HEK293 (cell line): ENCODE data around the gene EIF4E1B.

Experiments used
- BCL6B ChIP-seq: fragments of 450-650 bp; formaldehyde crosslinking; IDR thresholded peaks from 2 replicates; pipeline ENCODE4 v1.5.1; 2017; ENCODE audit warnings: missing biosample characterization, missing genetic modification characterization
- CTCF ChIP-seq: fragments of 450-650 bp; formaldehyde crosslinking; IDR thresholded peaks from 2 replicates; pipeline ENCODE4 v1.5.1; 2016; ENCODE audit warnings: missing biosample characterization, missing genetic modification characterization
- GFI1B ChIP-seq: fragments of 450-650 bp; formaldehyde crosslinking; IDR thresholded peaks from 2 replicates; pipeline ENCODE4 v1.5.1; 2016; ENCODE audit warnings: missing biosample characterization, missing genetic modification characterization
- GLIS2 ChIP-seq: fragments of 450-650 bp; formaldehyde crosslinking; IDR thresholded peaks from 2 replicates; pipeline ENCODE4 v1.5.1; 2016; ENCODE audit warnings: missing biosample characterization, missing genetic modification characterization
- INSM2 ChIP-seq: fragments of 450-650 bp; formaldehyde crosslinking; IDR thresholded peaks from 2 replicates; pipeline ENCODE4 v1.5.1; 2016; ENCODE audit warnings: missing biosample characterization, missing genetic modification characterization
- MEIS1 ChIP-seq: sonication (generic); formaldehyde crosslinking; IDR thresholded peaks from 2 replicates; pipeline ENCODE4 v1.8.1; 2022; ENCODE audit warnings: missing genetic modification reagents, mild to moderate bottlenecking, borderline replicate concordance
- PATZ1 ChIP-seq: fragments of 450-650 bp; formaldehyde crosslinking; IDR thresholded peaks from 2 replicates; pipeline ENCODE4 v1.5.1; 2016; ENCODE audit warnings: missing biosample characterization, missing genetic modification characterization
- PRDM2 ChIP-seq: fragments of 450-650 bp; formaldehyde crosslinking; IDR thresholded peaks from 2 replicates; pipeline ENCODE4 v1.5.1; 2016; ENCODE audit warnings: missing biosample characterization, missing genetic modification characterization, borderline replicate concordance
- REPIN1 ChIP-seq: fragments of 450-650 bp; formaldehyde crosslinking; IDR thresholded peaks from 2 replicates; pipeline ENCODE4 v1.5.1; 2017; ENCODE audit warnings: missing biosample characterization, missing genetic modification characterization, low read depth
- TCF7L2 ChIP-seq: IDR thresholded peaks from 2 replicates; pipeline ENCODE4 v1.6.1; 2011; ENCODE audit warnings: low read depth, mild to moderate bottlenecking, inconsistent platforms, low read length, moderate library complexity, borderline replicate concordance
- YY1 ChIP-seq: fragments of 450-650 bp; formaldehyde crosslinking; IDR thresholded peaks from 2 replicates; pipeline ENCODE4 v1.5.1; 2018; ENCODE audit warnings: missing biosample characterization, missing genetic modification characterization
- ZBTB21 ChIP-seq: fragments of 450-650 bp; formaldehyde crosslinking; IDR thresholded peaks from 2 replicates; pipeline ENCODE4 v1.5.1; 2017; ENCODE audit warnings: missing biosample characterization, missing genetic modification characterization
- ZEB2 ChIP-seq: fragments of 450-650 bp; formaldehyde crosslinking; IDR thresholded peaks from 2 replicates; pipeline ENCODE4 v1.5.1; 2016; ENCODE audit warnings: missing biosample characterization, missing genetic modification characterization
- ZNF112 ChIP-seq: fragments of 450-650 bp; formaldehyde crosslinking; IDR thresholded peaks from 2 replicates; pipeline ENCODE4 v1.5.0; 2017; ENCODE audit warnings: missing biosample characterization, missing genetic modification characterization
- ZNF26 ChIP-seq: fragments of 450-650 bp; formaldehyde crosslinking; IDR thresholded peaks from 2 replicates; pipeline ENCODE4 v1.5.1; 2016; ENCODE audit warnings: missing biosample characterization, missing genetic modification characterization
- ZNF266 ChIP-seq: fragments of 450-650 bp; formaldehyde crosslinking; IDR thresholded peaks from 2 replicates; pipeline ENCODE4 v1.5.1; 2016; ENCODE audit warnings: missing biosample characterization, missing genetic modification characterization, low read depth
- ZNF292 ChIP-seq: fragments of 450-650 bp; formaldehyde crosslinking; IDR thresholded peaks from 2 replicates; pipeline ENCODE4 v1.5.1; 2016; ENCODE audit warnings: low read depth, missing biosample characterization, missing genetic modification characterization, borderline replicate concordance
- ZNF514 ChIP-seq: fragments of 450-650 bp; formaldehyde crosslinking; IDR thresholded peaks from 2 replicates; pipeline ENCODE4 v1.5.1; 2016; ENCODE audit warnings: missing biosample characterization, missing genetic modification characterization
- ZNF548 ChIP-seq: fragments of 450-650 bp; formaldehyde crosslinking; IDR thresholded peaks from 2 replicates; pipeline ENCODE4 v1.5.1; 2016; ENCODE audit warnings: missing biosample characterization, missing genetic modification characterization
- ZNF555 ChIP-seq: fragments of 450-650 bp; formaldehyde crosslinking; conservative IDR thresholded peaks from 2 replicates; pipeline ENCODE4 v1.5.1; 2017; ENCODE audit warnings: missing biosample characterization, mild to moderate bottlenecking, missing genetic modification characterization, inconsistent platforms
- ZNF571 ChIP-seq: fragments of 450-650 bp; formaldehyde crosslinking; IDR thresholded peaks from 2 replicates; pipeline ENCODE4 v1.5.0; 2017; ENCODE audit warnings: missing biosample characterization, missing genetic modification characterization
- ZSCAN16 ChIP-seq: fragments of 450-650 bp; formaldehyde crosslinking; IDR thresholded peaks from 2 replicates; pipeline ENCODE4 v1.5.1; 2016; ENCODE audit warnings: missing biosample characterization, missing genetic modification characterization

The EIF4E1B gene

GRCh38 chr5:176647030-176647842, 16.8 kb downstream of the EIF4E1B start, which contains the start of gene TSPAN17 (continued):
- TF ChIP-seq ZSCAN16 (tag by site-specific recombination) (no peak), GLIS2 (tag by site-specific recombination) (peak; percentile 62), MEIS1 (no peak), GFI1B (tag by site-specific recombination) (no peak), TCF7L2 (no peak), PRDM2 (tag by site-specific recombination) (no peak), ZNF571 (tag by site-specific recombination) (no peak), INSM2 (no peak), ZEB2 (tag by site-specific recombination) (no peak), ZNF292 (tag by site-specific recombination) (no peak), ZNF548 (tag by site-specific recombination) (no peak), PATZ1 (tag by site-specific recombination) (peak; percentile 83), REPIN1 (no peak), YY1 (tag by site-specific recombination) (peak; percentile 31; the same call in 1 of the 2 replicates), ZNF514 (no peak), ZNF26 (tag by site-specific recombination) (no peak), ZNF266 (tag by site-specific recombination) (no peak), ZNF555 (no peak), ZBTB21 (tag by site-specific recombination) (no peak), CTCF (tag by site-specific recombination) (peak; percentile 39; the same call in 1 of the 2 replicates), BCL6B (tag by site-specific recombination) (no peak), ZNF112 (tag by site-specific recombination) (no peak)
